RKO (cell line): ENCODE measurements around the gene AHRR.
"Not testable (repeated sequence)": the region's sequence is repeated elsewhere in the genome, so short reads cannot be mapped to it uniquely, and the experiment has no call there.

Source experiments
- DNase-seq: peaks from one replicate; pipeline ENCODE4 v3.0.0-alpha.2; 2016; ENCODE audit warnings: low spot score

Gene AHRR

GRCh38 chr5:459562-460272, 138.2 kb downstream of the AHRR start:
- no peak for DNase-seq

GRCh38 chr5:460273-460625, 138.7 kb downstream of the AHRR start:
- no peak for DNase-seq

GRCh38 chr5:462051-462481, 140.6 kb downstream of the AHRR start:
- no peak for DNase-seq

- DNase-seq = no peak
Observed at GRCh38 chr5:463301-463700, 141.8 kb downstream of the AHRR start.

- DNase-seq = no peak
Observed at GRCh38 chr5:463952-464351, 142.4 kb downstream of the AHRR start.

- no peak for DNase-seq
Observed at GRCh38 chr5:464446-464842, 142.9 kb downstream of the AHRR start.

- DNase-seq = no peak
Observed at GRCh38 chr5:464843-465590, 143.5 kb downstream of the AHRR start.

GRCh38 chr5:465591-466403, 144.3 kb downstream of the AHRR start:
- no peak for DNase-seq

GRCh38 chr5:466661-467310, 145.3 kb downstream of the AHRR start:
- DNase-seq = no peak

- DNase-seq = no peak
Observed at GRCh38 chr5:468401-468800, 146.9 kb downstream of the AHRR start.

GRCh38 chr5:469752-470483, 148.4 kb downstream of the AHRR start:
- DNase-seq = no peak

GRCh38 chr5:470961-471749, 149.6 kb downstream of the AHRR start:
- DNase-seq = no peak

- DNase-seq = no peak
Observed at GRCh38 chr5:471750-472058, 150.2 kb downstream of the AHRR start.

GRCh38 chr5:472076-472655, 150.7 kb downstream of the AHRR start:
- DNase-seq = peak; percentile 45

GRCh38 chr5:472656-473550, 151.4 kb downstream of the AHRR start:
- peak; percentile 89 for DNase-seq

GRCh38 chr5:473551-474192, 152.2 kb downstream of the AHRR start:
- peak; percentile 51 for DNase-seq

GRCh38 chr5:474232-474839, 152.8 kb downstream of the AHRR start:
- DNase-seq = not testable (repeated sequence)

GRCh38 chr5:474840-475661, 153.5 kb downstream of the AHRR start:
- no peak for DNase-seq
